KMS-11 (cell line): Measurements from ENCODE around the gene DLG2.

ENCODE experiments used
- H2AFZ ChIP-seq: fragments of 200-600 bp; sonication (generic); 2 replicates; pipeline ENCODE4 v1.6.1; 2016; ENCODE audit warnings: antibody characterized with exemption, mixed run types, low read depth
- H3K27ac ChIP-seq: fragments of 200-600 bp; sonication (generic); 2 replicates; pipeline ENCODE4 v1.6.1; 2016; ENCODE audit warnings: mild to moderate bottlenecking, mixed run types
- H3K27me3 ChIP-seq: fragments of 200-600 bp; sonication (generic); 2 replicates; pipeline ENCODE4 v1.6.1; 2017; ENCODE audit warnings: mild to moderate bottlenecking, low read depth, mixed run types, moderate library complexity; ENCODE audit not compliant: insufficient read depth
- H3K36me3 ChIP-seq: fragments of 200-600 bp; sonication (generic); 2 replicates; pipeline ENCODE4 v1.6.1; 2017; ENCODE audit warnings: mild to moderate bottlenecking, mixed run types; ENCODE audit not compliant: insufficient read depth
- H3K4me1 ChIP-seq: fragments of 200-600 bp; sonication (generic); 2 replicates; pipeline ENCODE4 v1.6.1; 2016; ENCODE audit warnings: mild to moderate bottlenecking, low read depth, mixed run types; ENCODE audit not compliant: poor library complexity, severe bottlenecking
- H3K4me2 ChIP-seq: fragments of 200-600 bp; sonication (generic); 2 replicates; pipeline ENCODE4 v1.7.0; 2016; ENCODE audit warnings: mild to moderate bottlenecking, mixed run types
- H3K4me3 ChIP-seq: fragments of 200-600 bp; sonication (generic); IDR thresholded peaks from 2 replicates; pipeline ENCODE4 v1.6.1; 2017; ENCODE audit warnings: low read depth, low read length, mixed read lengths; ENCODE audit not compliant: insufficient read depth
- H3K79me2 ChIP-seq: fragments of 200-600 bp; sonication (generic); 2 replicates; pipeline ENCODE4 v1.6.1; 2016; ENCODE audit warnings: low read depth, mixed run types; ENCODE audit not compliant: insufficient read depth
- H3K9ac ChIP-seq: fragments of 200-600 bp; sonication (generic); 2 replicates; pipeline ENCODE4 v1.6.1; 2016; ENCODE audit warnings: mild to moderate bottlenecking, mixed run types
- H4K20me1 ChIP-seq: fragments of 200-600 bp; sonication (generic); 2 replicates; pipeline ENCODE4 v1.6.1; 2016; ENCODE audit warnings: mild to moderate bottlenecking, mixed run types; ENCODE audit not compliant: insufficient read depth
- CTCF ChIP-seq: fragments of 200-600 bp; sonication (generic); conservative IDR thresholded peaks from 2 replicates; pipeline ENCODE4 v1.6.1; 2017; ENCODE audit warnings: low read depth, mild to moderate bottlenecking, antibody characterized with exemption, low read length, moderate library complexity, mixed read lengths

The DLG2 gene

GRCh38 chr11:84035645-84036044, 1591.5 kb downstream of the DLG2 start:
- Histone ChIP-seq H4K20me1 (no peaks in the 10 kb centered on the region), H3K4me2 (no peak overlapping the region), H3K79me2 (no peaks in the 10 kb centered on the region), H3K27me3 (no peaks in the 10 kb centered on the region), H3K9ac (no peak overlapping the region), H3K4me3 (no peak overlapping the region), H3K4me1 (no peaks in the 10 kb centered on the region), H2AFZ (no peak overlapping the region), H3K27ac (no peak overlapping the region), H3K36me3 (no peaks in the 10 kb centered on the region)
- no peak for TF ChIP-seq CTCF

GRCh38 chr11:84034484-84034883, 1592.7 kb downstream of the DLG2 start:
- no peaks in the 10 kb centered on the region for H3K4me1 ChIP-seq
- no peak overlapping the region for H3K4me2 ChIP-seq
- H3K79me2 ChIP-seq = no peaks in the 10 kb centered on the region
- no peak overlapping the region for H3K4me3 ChIP-seq
- H3K27me3 ChIP-seq = no peaks in the 10 kb centered on the region
- no peaks in the 10 kb centered on the region for H4K20me1 ChIP-seq
- no peak overlapping the region for H3K9ac ChIP-seq
- TF ChIP-seq CTCF = no peak
- H3K36me3 ChIP-seq = no peaks in the 10 kb centered on the region
- no peak overlapping the region for H2AFZ ChIP-seq
- H3K27ac ChIP-seq = no peak overlapping the region

- H3K4me1 ChIP-seq = no peaks in the 10 kb centered on the region
- no peaks in the 10 kb centered on the region for H4K20me1 ChIP-seq
- H3K4me2 ChIP-seq = no peak overlapping the region
- no peak overlapping the region for H3K4me3 ChIP-seq
- H3K79me2 ChIP-seq = no peaks in the 10 kb centered on the region
- no peaks in the 10 kb centered on the region for H3K27me3 ChIP-seq
- H3K36me3 ChIP-seq = no peaks in the 10 kb centered on the region
- no peak overlapping the region for H3K27ac ChIP-seq
- H3K9ac ChIP-seq = no peak overlapping the region
- H2AFZ ChIP-seq = no peak overlapping the region
- TF ChIP-seq CTCF = no peak
Measured at GRCh38 chr11:84024266-84024665, 1602.9 kb downstream of the DLG2 start.

- no peak overlapping the region for H3K9ac ChIP-seq
- no peaks in the 10 kb centered on the region for H4K20me1 ChIP-seq
- no peak overlapping the region for H3K4me2 ChIP-seq
- H3K27ac ChIP-seq = no peak overlapping the region
- H3K4me3 ChIP-seq = no peak overlapping the region
- H3K79me2 ChIP-seq = no peaks in the 10 kb centered on the region
- no peak for TF ChIP-seq CTCF
- H3K27me3 ChIP-seq = no peaks in the 10 kb centered on the region
- no peaks in the 10 kb centered on the region for H3K4me1 ChIP-seq
- H2AFZ ChIP-seq = no peak overlapping the region
- H3K36me3 ChIP-seq = no peaks in the 10 kb centered on the region
Measured at GRCh38 chr11:84022695-84023094, 1604.4 kb downstream of the DLG2 start.

- no peak for TF ChIP-seq CTCF
- Histone ChIP-seq H3K9ac (no peak overlapping the region), H3K27ac (no peak overlapping the region), H3K27me3 (no peaks in the 10 kb centered on the region), H3K79me2 (no peaks in the 10 kb centered on the region), H3K4me3 (no peak overlapping the region), H3K4me2 (no peak overlapping the region), H4K20me1 (no peaks in the 10 kb centered on the region), H2AFZ (no peak overlapping the region), H3K36me3 (no peaks in the 10 kb centered on the region), H3K4me1 (no peaks in the 10 kb centered on the region)
Measured at GRCh38 chr11:84022201-84022600, 1604.9 kb downstream of the DLG2 start.
